Mesendoderm (in vitro differentiated cells): ENCODE measurements around the gene NFIA.

Source experiments
- DNase-seq: peaks from one replicate; pipeline ENCODE4 v3.0.0; 2013
- H2AK5ac ChIP-seq: 2 replicates; pipeline ENCODE4 v1.6.1; 2013; ENCODE audit warnings: low read length, inconsistent platforms
- H2BK120ac ChIP-seq: 2 replicates; pipeline ENCODE4 v1.6.1; 2013; ENCODE audit warnings: low read depth, mild to moderate bottlenecking, low read length, moderate library complexity, mixed read lengths
- H2BK15ac ChIP-seq: replicated peaks from 2 replicates; pipeline ENCODE4 v1.6.1; 2013; ENCODE audit warnings: low read depth, mild to moderate bottlenecking, moderate library complexity
- H2BK5ac ChIP-seq: 2 replicates; pipeline ENCODE4 v1.6.1; 2013; ENCODE audit warnings: low read length, inconsistent platforms
- H3K18ac ChIP-seq: 2 replicates; pipeline ENCODE4 v1.6.1; 2013; ENCODE audit warnings: mild to moderate bottlenecking, low read length, mixed read lengths
- H3K23ac ChIP-seq: one replicate; pipeline ENCODE4 v1.6.1; 2013; ENCODE audit warnings: low read length
- H3K27ac ChIP-seq: 2 replicates; pipeline ENCODE4 v1.5.1; 2013; ENCODE audit warnings: low read depth, mild to moderate bottlenecking, inconsistent platforms, low read length, moderate library complexity
- H3K27me3 ChIP-seq: 2 replicates; pipeline ENCODE4 v1.6.1; 2013; ENCODE audit warnings: low read length, control low read depth, mild to moderate bottlenecking, inconsistent platforms; ENCODE audit not compliant: insufficient read depth, poor library complexity
- H3K36me3 ChIP-seq: 2 replicates; pipeline ENCODE4 v1.6.1; 2013; ENCODE audit warnings: low read length, inconsistent platforms; ENCODE audit not compliant: control insufficient read depth, insufficient read depth
- H3K4ac ChIP-seq: one replicate; pipeline ENCODE4 v1.6.1; 2013; ENCODE audit warnings: low read depth, mild to moderate bottlenecking, low read length, moderate library complexity
- H3K4me1 ChIP-seq: 2 replicates; pipeline ENCODE4 v1.6.1; 2013; ENCODE audit warnings: low read depth, low read length, inconsistent platforms; ENCODE audit not compliant: control insufficient read depth
- H3K4me2 ChIP-seq: 2 replicates; pipeline ENCODE4 v1.6.1; 2013; ENCODE audit warnings: low read length
- H3K4me3 ChIP-seq: 2 replicates; pipeline ENCODE4 v1.5.1; 2013; ENCODE audit warnings: mild to moderate bottlenecking, low read length
- H3K56ac ChIP-seq: one replicate; pipeline ENCODE4 v1.6.1; 2013; ENCODE audit warnings: low read length
- H3K79me1 ChIP-seq: 2 replicates; pipeline ENCODE4 v1.6.1; 2013; ENCODE audit warnings: low read length, inconsistent platforms
- H3K79me2 ChIP-seq: 2 replicates; pipeline ENCODE4 v1.6.1; 2013; ENCODE audit warnings: mild to moderate bottlenecking, low read length; ENCODE audit not compliant: control insufficient read depth, insufficient read depth
- H3K9ac ChIP-seq: 2 replicates; pipeline ENCODE4 v1.6.1; 2013; ENCODE audit warnings: low read length, inconsistent platforms
- H4K5ac ChIP-seq: one replicate; pipeline ENCODE4 v1.6.1; 2013; ENCODE audit warnings: low read length
- H4K8ac ChIP-seq: one replicate; pipeline ENCODE4 v1.6.1; 2013; ENCODE audit warnings: low read depth, mild to moderate bottlenecking, control low read depth, low read length, moderate library complexity
- WGBS: extraction: QIAGEN DNeasy Blood & Tissue Kit; methylation state at CpG from one replicate; pipeline ENCODE4 v1.1.7; 2013; ENCODE audit warnings: low lambda C conversion rate, missing lambda C conversion rate; ENCODE audit not compliant: insufficient coverage; ENCODE audit errors: extremely low coverage; 5-methylcytosine and 5-hydroxymethylcytosine counted together

The NFIA gene

GRCh38 chr1:61280452-61280851 lies 198.1 kb downstream of the NFIA start:
- no peak overlapping the region for H2BK120ac ChIP-seq
- no peaks in the 10 kb centered on the region for H3K27me3 ChIP-seq
- H3K9ac ChIP-seq, result no peak overlapping the region
- no peaks in the 10 kb centered on the region for H3K4me1 ChIP-seq
- no peak overlapping the region for H2BK15ac ChIP-seq
- DNase-seq, result no peak
- no peak overlapping the region for H4K8ac ChIP-seq
- no peak overlapping the region for H3K23ac ChIP-seq
- H2AK5ac ChIP-seq, result no peak overlapping the region
- no peak overlapping the region for H4K5ac ChIP-seq
- H2BK5ac ChIP-seq, result no peak overlapping the region
- H3K79me2 ChIP-seq, result no peaks in the 10 kb centered on the region
- H3K18ac ChIP-seq, result no peak overlapping the region
- WGBS, result no CpG with 5 or more reads among the region's 5 CpGs
- H3K27ac ChIP-seq, result no peak overlapping the region
- H3K4ac ChIP-seq, result no peak overlapping the region
- H3K4me2 ChIP-seq, result no peak overlapping the region
- H3K36me3 ChIP-seq, result no peaks in the 10 kb centered on the region
- H3K79me1 ChIP-seq, result no peaks in the 10 kb centered on the region
- no peak overlapping the region for H3K56ac ChIP-seq
- no peak overlapping the region for H3K4me3 ChIP-seq

- no peak overlapping the region for H3K56ac ChIP-seq
- no peak overlapping the region for H3K4me3 ChIP-seq
- H4K5ac ChIP-seq, result no peak overlapping the region
- no peak overlapping the region for H4K8ac ChIP-seq
- no peak overlapping the region for H2BK120ac ChIP-seq
- H3K4me1 ChIP-seq, result no peaks in the 10 kb centered on the region
- H2AK5ac ChIP-seq, result no peak overlapping the region
- no peak overlapping the region for H3K4ac ChIP-seq
- no peaks in the 10 kb centered on the region for H3K36me3 ChIP-seq
- H2BK5ac ChIP-seq, result no peak overlapping the region
- no CpG with 5 or more reads among the region's 3 CpGs for WGBS
- H2BK15ac ChIP-seq, result no peak overlapping the region
- H3K4me2 ChIP-seq, result no peak overlapping the region
- H3K27ac ChIP-seq, result no peak overlapping the region
- H3K79me1 ChIP-seq, result no peaks in the 10 kb centered on the region
- DNase-seq, result no peak
- H3K9ac ChIP-seq, result no peak overlapping the region
- H3K27me3 ChIP-seq, result no peaks in the 10 kb centered on the region
- H3K18ac ChIP-seq, result no peak overlapping the region
- H3K23ac ChIP-seq, result no peak overlapping the region
- no peaks in the 10 kb centered on the region for H3K79me2 ChIP-seq
Measured at GRCh38 chr1:61282387-61282786, 200.0 kb downstream of the NFIA start.

GRCh38 chr1:61284248-61284854 lies 202.0 kb downstream of the NFIA start:
- Histone ChIP-seq H3K79me2 (no peaks in the 10 kb centered on the region), H3K18ac (peak overlapping the region; percentile 72), H2BK15ac (no peak overlapping the region), H3K23ac (no peak overlapping the region), H3K36me3 (no peaks in the 10 kb centered on the region), H3K27me3 (no peaks in the 10 kb centered on the region), H4K8ac (no peak overlapping the region), H3K9ac (no peak overlapping the region), H2BK5ac (no peak overlapping the region), H3K4ac (no peak overlapping the region), H4K5ac (no peak overlapping the region), H3K79me1 (no peaks in the 10 kb centered on the region), H3K4me2 (no peak overlapping the region), H3K27ac (no peak overlapping the region), H3K56ac (no peak overlapping the region), H2BK120ac (no peak overlapping the region), H3K4me1 (no peaks in the 10 kb centered on the region), H3K4me3 (no peak overlapping the region), H2AK5ac (no peak overlapping the region)
- DNase-seq, result peak; percentile 72
- no CpG with 5 or more reads among the region's 3 CpGs for WGBS

- Histone ChIP-seq H3K4me2 (no peak overlapping the region), H2BK5ac (no peak overlapping the region), H3K27ac (no peak overlapping the region), H2BK15ac (no peak overlapping the region), H4K5ac (no peak overlapping the region), H3K27me3 (no peaks in the 10 kb centered on the region), H3K4me1 (no peaks in the 10 kb centered on the region), H2BK120ac (no peak overlapping the region), H3K4me3 (no peak overlapping the region), H2AK5ac (no peak overlapping the region), H3K79me2 (no peaks in the 10 kb centered on the region), H3K18ac (no peak overlapping the region), H3K9ac (no peak overlapping the region), H3K56ac (no peak overlapping the region), H4K8ac (no peak overlapping the region), H3K79me1 (no peaks in the 10 kb centered on the region), H3K23ac (no peak overlapping the region), H3K4ac (no peak overlapping the region), H3K36me3 (no peaks in the 10 kb centered on the region)
- no peak for DNase-seq
- no CpG with 5 or more reads among the region's 5 CpGs for WGBS
Measured at GRCh38 chr1:61284936-61285335, 202.6 kb downstream of the NFIA start.

GRCh38 chr1:61285371-61285885 lies 203.1 kb downstream of the NFIA start:
- Histone ChIP-seq H3K79me1 (no peaks in the 10 kb centered on the region), H3K9ac (no peak overlapping the region), H4K8ac (no peak overlapping the region), H3K4me3 (no peak overlapping the region), H3K23ac (no peak overlapping the region), H3K4me2 (no peak overlapping the region), H3K4me1 (no peaks in the 10 kb centered on the region), H3K4ac (peak overlapping the region; percentile 12), H3K18ac (no peak overlapping the region), H2BK15ac (no peak overlapping the region), H2AK5ac (no peak overlapping the region), H3K56ac (no peak overlapping the region), H3K27ac (no peak overlapping the region), H3K36me3 (no peaks in the 10 kb centered on the region), H3K27me3 (no peaks in the 10 kb centered on the region), H3K79me2 (no peaks in the 10 kb centered on the region), H4K5ac (no peak overlapping the region), H2BK120ac (peak overlapping the region; percentile 12), H2BK5ac (no peak overlapping the region)
- WGBS, result no CpG with 5 or more reads among the region's 3 CpGs
- DNase-seq, result no peak

GRCh38 chr1:61287014-61287413 lies 204.7 kb downstream of the NFIA start:
- no peak overlapping the region for H3K18ac ChIP-seq
- H3K4me2 ChIP-seq, result no peak overlapping the region
- WGBS, result no CpG with 5 or more reads among the region's 2 CpGs
- DNase-seq, result no peak
- H3K4me1 ChIP-seq, result no peaks in the 10 kb centered on the region
- no peak overlapping the region for H2BK120ac ChIP-seq
- no peak overlapping the region for H4K8ac ChIP-seq
- H3K27me3 ChIP-seq, result no peaks in the 10 kb centered on the region
- no peak overlapping the region for H3K9ac ChIP-seq
- no peak overlapping the region for H4K5ac ChIP-seq
- H2BK15ac ChIP-seq, result no peak overlapping the region
- no peak overlapping the region for H3K27ac ChIP-seq
- H3K36me3 ChIP-seq, result no peaks in the 10 kb centered on the region
- no peak overlapping the region for H3K4ac ChIP-seq
- H3K4me3 ChIP-seq, result no peak overlapping the region
- H3K79me1 ChIP-seq, result no peaks in the 10 kb centered on the region
- no peak overlapping the region for H2AK5ac ChIP-seq
- no peak overlapping the region for H3K23ac ChIP-seq
- no peaks in the 10 kb centered on the region for H3K79me2 ChIP-seq
- H3K56ac ChIP-seq, result no peak overlapping the region
- no peak overlapping the region for H2BK5ac ChIP-seq
